ENCODE results near the gene PEX13.
"Not testable (repeated sequence)": the region's sequence is repeated elsewhere in the genome, so short reads cannot be mapped to it uniquely, and the experiment has no call there.

Gene PEX13, protein sequence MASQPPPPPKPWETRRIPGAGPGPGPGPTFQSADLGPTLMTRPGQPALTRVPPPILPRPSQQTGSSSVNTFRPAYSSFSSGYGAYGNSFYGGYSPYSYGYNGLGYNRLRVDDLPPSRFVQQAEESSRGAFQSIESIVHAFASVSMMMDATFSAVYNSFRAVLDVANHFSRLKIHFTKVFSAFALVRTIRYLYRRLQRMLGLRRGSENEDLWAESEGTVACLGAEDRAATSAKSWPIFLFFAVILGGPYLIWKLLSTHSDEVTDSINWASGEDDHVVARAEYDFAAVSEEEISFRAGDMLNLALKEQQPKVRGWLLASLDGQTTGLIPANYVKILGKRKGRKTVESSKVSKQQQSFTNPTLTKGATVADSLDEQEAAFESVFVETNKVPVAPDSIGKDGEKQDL

DNA sequence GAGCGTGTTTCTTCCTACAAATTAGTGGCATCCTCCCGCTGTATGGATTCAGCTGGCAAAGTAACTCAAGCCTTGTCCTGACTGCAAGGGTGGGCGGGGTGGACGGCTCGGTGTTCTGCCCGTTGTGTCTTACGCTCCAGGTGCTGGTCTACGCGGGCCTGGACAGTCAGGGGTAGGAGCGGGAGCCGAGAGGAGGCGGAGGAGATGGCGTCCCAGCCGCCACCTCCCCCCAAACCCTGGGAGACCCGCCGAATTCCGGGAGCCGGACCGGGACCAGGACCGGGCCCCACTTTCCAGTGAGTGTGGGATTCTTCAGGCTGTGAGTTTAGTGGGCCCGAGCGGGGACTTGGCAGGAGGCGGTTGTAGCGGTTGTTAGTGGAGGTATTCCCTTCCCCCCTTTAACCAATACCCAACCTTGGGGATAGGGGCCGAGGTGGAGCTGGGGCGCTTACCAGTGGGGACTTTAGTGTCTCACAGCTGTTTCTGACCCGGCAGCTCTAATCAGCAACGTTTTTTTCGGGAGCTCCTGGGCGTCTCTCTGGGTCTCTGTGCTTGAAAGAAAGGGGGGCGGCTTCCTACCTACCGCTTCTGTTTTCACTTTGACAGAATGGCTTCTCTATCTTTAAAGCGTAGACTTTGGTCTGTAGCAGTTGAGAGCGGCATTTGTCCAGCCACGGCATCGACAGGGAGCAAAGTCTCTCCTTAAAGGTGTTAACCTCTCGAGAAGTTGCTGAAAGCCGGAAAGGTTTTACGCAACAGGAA is at the start of gene PEX13, which contains the start of gene PUS10:
Gene PEX13, plus strand, starts transcription at position 165 of the 762 bp plus-strand sequence. Its CDS starts 40 bp downstream, at position 205.
Gene PUS10, minus strand, starts transcription at position 700 of the 762 bp plus-strand sequence. CDS start 6,365 bp downstream, outside the sequence.
- DNase-seq: peak; percentile 76 to 82

DNA sequence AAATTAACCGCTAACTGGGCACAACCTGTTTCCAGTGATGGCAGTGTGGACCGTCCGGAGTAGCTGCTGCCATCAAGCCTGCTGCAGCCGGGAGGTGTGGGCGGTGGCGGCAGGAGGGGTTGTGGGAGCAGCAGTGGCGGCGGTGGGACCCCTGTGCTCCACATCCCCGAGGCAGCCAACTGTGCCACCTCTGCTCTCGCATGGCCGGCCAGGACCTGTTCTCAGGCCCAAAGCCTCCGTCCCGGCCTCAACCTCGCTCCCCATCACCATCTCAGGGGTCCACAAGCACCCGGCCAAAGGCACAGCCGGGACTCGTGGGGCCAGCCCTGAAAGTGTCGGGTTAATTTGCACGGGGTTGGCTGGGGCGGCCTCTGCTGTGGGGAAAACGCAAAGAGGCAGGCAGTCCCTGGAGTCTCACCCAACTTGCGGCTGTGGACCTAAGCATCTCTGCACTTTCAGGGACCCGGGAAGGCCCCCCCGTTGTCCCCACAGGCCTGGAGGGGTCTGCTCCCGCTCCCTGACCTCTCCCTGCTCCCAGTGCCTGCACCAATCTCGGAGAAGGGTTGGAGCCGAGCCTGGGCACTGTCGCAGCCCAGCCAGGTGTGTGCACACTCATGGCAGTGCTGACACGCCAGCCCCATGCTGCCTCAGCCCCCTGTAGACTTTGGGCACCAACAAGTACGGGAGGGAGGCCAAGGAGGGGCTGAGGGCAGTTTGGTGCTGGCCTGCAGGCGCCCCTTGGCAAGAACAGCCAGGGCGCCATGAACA is 44.4 kb upstream of the PEX13 start:
- no peak for DNase-seq

DNA sequence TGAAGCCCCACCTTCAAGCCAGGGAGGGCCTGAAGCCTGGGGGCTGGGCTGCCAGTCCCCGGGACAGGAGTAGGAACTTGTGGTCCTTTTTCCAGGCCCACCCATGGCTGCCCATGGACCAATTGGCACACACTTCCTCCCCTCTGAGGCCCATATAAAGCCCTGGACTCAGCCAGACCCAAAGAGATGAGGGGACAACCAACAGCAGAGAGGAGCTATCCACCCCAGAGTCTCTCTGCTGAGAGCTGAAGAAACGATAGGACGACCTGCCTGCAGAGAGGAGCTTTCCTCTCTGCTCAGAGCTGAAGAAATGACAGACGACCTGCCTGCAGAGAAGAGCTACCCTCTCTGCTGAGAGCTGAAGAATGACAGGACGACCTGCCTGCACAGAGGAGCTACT is 43.8 kb upstream of the PEX13 start:
- no peak for DNase-seq

DNA sequence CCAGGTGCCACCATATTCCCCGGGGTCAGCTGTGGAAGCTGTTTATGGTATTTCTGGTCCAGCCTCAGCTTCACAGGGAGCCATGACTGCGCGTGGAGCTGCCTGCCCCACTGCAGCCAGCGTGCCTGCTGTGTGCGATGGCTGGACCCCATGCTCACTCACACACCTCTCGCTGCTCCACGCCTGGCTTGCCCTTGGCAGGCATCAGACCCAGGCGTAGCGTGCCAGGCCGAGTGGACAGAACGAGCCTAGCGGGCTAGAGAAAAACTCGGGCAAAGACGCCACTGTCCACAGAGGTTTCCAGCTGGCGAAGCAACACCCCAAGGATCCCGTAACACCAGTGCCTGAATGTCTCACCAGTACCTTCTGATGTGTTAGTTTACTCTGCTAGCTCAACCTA is 42.9 kb upstream of the PEX13 start:
- no peak for DNase-seq

DNA sequence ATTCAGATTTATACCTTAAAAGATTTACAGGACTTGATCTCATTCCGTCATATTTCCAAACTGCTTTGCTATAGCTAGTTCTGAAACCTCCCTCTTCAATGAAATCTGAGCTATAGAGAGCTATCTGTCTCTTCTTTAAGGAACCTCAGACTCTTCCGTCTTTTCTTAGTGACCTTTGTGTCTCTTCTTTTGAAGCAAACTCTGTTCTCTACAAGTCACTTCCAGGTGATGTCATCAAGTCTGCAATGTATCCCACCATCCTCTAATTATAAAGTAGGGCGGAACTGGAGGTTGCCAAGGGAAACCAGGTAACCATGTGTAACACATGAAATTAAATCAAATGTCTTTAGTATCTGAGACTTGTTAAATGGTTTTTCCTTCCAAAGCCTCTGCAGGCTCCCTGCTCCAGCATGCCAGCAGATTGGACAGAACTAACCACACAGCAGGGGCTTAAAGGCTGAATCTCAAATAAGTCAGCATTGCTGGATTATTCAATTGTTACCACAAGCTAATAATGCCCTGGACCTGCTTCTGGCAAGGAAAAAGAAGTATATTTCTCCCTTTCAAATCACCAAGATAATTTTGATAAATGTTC is 41.2 kb upstream of the PEX13 start:
- DNase-seq: no peak

DNA sequence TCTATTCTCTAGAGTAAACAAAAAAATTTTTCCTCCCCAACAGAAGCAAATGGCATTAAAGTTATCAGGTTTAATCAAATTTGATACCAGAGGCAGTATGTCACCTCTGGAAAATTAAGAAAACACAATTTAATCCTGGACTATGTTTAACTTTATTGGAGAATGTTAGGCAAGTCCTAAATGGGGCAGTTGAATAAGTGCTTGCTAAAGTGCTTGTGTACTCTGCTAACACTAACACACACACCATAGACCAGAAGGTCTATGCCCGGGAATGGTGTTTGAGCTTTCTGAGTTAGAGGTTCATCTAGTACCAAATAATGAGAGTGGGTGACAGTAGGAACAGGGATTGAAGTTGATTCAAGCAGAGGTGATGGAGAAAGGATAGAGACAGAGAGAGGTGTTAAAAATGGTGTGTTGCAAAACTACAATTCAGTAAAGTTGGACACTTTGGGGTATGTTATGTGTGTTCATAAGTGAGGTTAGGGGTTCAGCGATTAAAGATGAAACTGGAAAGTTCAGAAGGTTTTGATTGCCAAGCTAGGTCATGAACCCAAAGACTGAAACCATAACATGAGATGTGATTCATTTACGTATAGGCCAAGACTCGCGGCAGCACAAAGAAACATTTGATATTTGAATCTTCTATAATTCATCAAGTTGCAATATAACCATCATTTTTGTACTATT is 40.5 kb upstream of the PEX13 start:
- no peak for DNase-seq

DNA sequence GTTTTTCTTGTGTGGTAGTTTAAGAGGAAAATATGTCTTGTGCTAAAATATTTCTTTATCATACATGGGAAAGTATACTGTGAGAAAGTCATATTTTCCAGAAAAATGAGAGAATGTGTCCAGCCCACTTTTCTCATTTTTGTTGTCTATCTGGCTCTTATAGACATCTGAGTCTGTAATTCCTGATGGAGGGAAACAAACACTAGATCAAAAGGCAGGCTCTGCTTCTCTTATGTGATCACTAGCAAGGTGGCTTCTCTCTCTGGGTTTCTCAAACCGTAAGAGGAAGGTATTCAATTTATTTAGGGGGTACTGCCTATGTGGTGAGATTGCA is 40.0 kb upstream of the PEX13 start:
- no peak for DNase-seq

DNA sequence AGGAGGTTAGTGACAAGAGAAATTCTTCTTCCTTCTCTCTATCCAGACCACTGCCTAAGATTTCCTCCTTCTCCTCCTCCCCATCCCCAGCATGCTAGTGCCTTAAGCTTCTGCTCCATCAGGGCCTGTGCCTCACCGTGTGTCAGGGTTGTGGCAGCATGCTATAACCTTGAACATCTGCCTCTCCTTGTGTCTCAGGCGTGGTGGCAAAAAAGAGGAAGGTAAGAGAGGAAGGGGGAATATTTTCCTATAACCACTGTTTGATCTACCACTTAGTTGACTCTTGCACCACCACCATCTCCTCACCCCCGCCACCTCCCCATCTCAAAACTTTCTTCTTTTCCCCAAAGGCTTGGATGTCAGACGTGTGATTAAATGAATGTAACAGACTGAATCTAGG is 38.3 kb upstream of the PEX13 start:
- DNase-seq: no peak

DNA sequence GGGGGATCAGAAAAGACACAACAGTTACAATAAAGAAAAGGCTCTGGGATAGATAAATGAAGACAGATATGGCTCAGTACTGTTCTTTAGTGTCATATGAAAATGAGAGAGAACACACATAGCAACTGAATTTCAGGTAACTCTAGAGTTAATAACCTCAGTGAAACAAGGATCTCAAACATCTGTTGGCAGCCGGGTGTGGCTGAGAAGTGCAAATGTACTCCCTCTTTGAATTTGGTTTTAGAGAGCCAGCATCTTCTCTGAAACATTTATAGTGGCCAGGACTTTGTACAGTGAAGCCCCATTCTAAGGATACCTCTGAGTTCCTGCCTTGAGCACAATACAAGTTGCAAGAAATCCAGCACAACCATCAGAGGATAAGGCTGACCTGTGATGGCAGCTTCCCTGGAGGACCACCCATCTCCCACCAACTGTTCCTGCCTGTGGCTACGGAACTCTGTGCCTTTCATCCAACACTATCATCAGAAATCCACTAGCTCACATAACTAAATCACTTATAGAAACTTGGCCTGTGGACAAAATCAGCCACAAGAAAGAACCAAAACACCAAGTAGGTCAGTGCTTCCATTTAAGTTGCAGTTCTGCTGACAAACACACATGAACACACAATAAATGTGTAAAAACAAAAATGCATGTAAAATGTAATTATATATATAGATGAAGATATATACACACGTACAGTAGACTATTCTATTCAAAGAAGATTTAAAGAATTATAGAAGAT is 37.3 kb upstream of the PEX13 start:
- peak in 1 of 2 experiments; percentile 4 for DNase-seq

DNA sequence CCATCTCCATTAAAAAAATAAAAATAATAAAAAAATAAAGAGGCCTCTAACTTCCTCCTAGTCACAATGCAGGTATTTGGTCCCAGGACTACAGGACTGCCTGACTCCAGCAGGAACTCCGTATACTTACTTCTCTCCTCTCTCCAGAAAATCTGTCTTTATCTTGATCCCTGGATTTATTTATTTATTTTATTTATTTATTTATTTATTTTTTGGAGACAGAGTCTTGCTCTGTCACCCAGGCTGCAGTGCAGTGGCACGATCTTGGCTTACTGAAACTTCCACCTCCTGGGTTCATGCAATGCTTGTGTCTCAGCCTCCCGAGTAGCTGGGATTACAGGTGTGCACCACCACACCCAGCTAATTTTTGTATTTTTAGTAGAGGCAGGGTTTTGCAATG is 35.5 kb upstream of the PEX13 start:
- DNase-seq: not testable (repeated sequence)

DNA sequence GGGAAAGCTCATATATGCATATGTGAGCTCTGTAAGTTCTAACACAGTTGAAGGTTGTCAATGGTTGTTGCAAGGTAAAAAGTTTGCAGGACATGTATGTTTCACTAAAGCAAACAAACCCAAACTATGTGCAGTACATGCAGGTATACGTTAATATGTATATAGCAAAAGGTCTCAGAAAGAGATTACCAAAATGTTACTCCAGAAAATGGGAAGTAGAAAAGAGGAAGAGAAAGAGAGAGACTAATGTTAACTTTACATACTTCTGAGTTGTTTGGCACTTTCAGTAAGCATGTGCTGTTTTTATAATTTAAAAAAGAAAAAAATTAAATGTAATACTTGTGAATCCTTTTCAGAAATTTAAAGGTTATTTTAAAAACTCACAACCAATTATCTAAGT is 32.8 kb upstream of the PEX13 start:
- DNase-seq: no peak

DNA sequence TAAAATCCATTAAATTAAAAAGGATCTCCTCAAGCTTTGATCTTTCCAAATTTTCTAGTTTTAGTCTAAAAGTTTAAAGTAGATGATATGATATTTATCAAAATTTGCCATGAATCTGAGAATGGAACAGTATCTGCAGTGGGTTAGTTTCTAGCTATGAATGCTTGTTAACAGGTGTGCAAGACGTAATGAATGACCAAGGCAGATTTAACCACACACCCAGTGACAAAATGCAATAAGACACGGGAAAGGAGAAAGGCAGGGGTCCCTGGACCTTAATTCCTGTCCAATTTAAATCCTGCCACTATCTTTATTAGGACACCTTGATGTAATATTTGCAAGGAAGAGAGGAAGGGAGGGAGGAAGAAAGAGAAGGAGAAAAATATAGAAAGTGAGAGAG is 30.5 kb upstream of the PEX13 start:
- DNase-seq: no peak

DNA sequence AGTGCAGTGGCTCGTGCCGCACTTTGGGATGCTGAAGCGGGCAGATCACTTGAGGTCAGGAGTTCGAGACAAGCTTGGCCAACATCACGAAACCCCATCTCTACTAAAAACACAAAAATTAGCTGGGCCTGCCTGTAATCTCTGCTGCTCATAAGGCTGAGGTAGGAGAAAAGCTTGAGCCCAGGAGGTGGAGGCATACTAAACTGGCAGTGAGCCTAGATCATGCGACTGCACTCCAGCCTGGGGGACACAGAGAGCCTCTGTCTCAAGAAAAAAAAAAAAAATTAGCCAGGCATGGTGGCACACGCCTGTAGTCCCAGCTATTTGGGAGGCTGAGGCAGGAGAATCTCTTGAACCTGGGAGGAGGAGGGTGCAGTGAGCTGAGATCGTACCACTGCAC is 29.9 kb upstream of the PEX13 start:
- not testable (repeated sequence) for DNase-seq

DNA sequence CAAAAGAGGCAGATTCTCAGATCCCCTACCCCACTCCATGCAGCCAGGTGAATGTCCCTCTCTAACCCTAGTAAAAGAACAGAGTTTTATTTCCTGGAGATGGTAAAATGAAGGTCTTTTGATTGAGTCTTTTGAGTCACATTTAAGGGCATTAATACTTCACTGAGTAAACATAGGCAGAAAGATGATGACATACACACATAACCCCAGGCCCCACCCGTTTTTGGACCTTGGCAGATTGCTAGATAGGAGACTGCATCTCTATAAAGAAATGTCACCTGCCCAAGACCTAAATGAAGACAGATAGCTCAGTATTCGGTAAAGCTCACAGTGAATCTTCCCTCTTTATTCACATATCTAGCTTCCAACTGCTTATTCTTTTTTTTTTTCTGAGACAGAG is 28.3 kb upstream of the PEX13 start:
- no peak for DNase-seq

DNA sequence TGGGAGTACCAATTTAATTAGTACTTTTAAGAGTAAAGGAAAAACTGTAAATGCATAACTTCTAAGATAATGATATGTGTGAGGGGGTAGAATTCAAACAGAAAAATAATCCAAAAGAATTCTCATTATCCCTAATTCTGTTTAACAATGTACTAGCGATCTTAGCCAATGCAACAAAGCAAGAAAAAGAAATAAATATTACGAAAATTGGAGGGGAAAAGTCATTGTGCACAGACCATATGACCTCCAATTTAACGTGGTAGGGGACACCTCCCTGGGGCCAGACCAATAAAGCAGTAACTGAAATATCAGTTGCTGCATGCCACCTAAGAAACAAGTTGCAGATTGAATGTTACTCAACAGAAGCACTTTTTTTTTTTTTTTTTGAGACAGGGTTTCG is 25.9 kb upstream of the PEX13 start:
- no peak for DNase-seq

DNA sequence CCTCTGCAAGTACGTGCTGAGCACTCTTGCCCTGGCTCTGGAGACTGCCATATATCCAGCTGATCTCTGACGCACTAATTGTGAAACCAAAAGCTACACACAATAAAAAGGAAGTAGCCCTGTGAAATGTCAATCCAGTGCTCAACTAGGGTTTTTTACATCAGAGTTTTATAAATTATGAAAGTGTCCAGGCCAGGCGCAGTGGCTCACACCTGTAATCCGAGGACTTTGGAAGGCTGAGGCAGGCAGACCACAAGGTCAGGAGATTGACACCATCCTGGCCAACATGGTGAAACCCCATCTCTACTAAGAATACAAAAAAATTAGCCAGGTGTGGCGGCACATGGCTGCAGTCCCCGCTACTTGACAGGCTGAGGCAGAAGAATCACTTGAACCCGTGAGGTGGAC is 24.5 kb upstream of the PEX13 start:
- no peak for DNase-seq

DNA sequence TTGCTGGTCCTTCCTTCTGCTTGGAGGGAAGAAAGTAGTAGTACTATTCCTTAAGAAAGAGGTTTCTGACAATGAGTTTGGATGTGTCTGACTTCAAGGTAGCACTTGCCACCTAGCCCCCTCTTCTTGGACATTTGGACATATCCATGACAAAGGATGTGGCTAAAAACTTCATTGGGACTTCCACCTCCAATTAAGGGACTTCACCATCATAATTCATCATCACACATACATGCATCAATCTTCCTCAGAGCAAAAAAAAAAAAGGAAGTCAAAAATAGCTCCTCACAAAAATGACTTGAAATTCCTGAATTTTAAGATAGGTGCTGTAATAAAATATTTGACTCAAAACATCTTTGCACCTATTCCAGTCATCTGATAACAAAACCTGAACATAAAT is 23.4 kb upstream of the PEX13 start:
- DNase-seq: no peak

DNA sequence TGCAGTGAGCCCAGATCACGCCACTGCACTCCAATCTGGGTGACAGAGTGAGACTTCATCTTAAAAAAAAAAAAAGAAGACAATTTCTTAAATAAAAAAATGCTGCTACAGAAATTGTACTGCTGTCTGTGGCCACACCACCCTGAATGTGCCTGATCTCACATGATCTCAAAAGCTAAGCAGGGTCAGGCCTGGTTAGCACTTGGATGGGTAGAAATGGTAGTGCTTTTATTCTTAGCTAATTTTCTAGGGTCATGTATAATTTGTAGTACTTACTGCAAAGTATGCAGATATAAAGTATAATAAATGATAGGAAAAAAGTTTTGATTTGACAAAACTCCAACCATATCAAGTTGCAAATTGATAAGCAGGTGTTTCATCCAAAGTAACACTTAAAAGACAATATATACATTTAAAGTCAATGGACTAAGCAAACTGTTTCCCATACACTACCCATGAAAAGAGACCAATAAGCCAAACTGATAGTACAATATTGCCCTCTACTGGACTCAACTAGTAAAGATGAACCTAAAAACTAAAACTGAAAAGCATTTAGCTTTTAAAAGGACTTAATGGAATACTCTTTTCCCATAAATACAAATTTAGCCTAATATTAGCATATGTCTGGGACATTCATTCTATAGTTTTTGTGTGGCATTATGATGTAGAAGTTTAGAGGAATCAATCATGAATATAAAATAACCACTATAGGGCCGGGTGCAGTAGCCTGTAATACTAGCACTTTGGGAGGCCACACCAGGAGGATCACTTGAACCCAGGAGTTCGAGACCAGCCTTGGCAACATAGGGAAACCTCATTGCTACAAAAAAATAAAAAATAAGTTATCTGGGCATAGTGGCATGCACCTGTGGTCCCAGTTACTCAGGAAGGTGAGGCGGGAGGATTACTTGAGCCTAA is 18.6 kb upstream of the PEX13 start:
- DNase-seq: peak; percentile 6 to 63

DNA sequence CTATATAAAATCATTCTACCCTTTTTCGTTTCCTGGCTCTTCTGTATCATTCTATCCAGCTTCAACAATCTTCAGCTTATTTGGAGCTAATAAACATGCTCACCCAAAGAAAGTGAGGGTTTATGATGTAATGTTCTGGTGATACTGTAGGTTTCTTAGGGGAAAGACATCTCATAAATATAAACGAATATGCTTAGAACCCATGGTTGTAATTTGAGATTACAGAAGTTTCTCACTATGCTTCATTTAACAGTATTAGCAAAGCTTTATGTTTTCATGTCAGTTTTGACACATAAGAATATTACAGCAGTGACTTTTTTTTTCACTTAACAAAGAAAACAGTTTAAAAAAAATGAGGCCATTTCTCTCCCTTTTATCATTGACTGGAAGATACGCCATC is 11.8 kb upstream of the PEX13 start:
- no peak for DNase-seq

DNA sequence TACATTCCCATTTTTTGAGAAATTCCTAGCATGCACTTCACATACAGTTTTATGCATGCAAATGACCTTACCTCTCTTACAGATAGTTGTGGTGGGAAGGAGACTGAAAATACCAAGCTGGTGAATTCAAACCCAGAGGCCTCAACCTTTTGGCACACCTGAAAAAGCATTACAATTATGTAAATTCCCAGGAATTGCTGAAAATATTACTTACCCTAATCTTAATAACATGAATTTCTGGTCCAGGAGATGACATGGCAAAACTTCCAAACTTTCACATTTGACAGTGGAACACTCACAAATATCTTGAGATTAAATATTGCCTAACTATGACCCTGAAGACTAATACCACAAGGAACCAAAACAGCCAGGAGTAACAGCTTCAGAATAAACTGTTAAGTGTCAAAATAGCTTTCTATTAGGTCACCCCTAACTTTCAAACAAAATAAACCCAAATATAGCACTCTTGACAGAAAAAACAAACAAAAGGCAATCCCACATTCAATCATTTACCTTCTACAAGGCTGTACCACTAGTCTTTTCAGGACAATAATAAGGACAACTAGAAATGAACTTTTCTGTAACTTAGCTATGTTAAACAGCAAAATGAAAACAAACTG is 10.9 kb upstream of the PEX13 start:
- DNase-seq: no peak
